HG03159 (cell line): ENCODE data around the gene FLT3LG.
"Not testable (repeated sequence)": the region's sequence is repeated elsewhere in the genome, so short reads cannot be mapped to it uniquely, and the experiment has no call there.

ENCODE experiments used
- ATAC-seq: cut with Tn5 transposase; IDR thresholded peaks from one replicate; pipeline ENCODE4 v1.9.1; 2021; ENCODE audit warnings: mild to moderate bottlenecking, moderate library complexity; ENCODE audit not compliant: unreplicated experiment

Gene FLT3LG

GRCh38 chr19:49440439-49441209 lies 33.4 kb upstream of the FLT3LG start:
- ATAC-seq, result no peak

- no peak for ATAC-seq
These were observed 32.6 kb upstream of the FLT3LG start, which contains the start of gene SLC17A7 for GRCh38 chr19:49441210-49441959. Gene SLC17A7, minus strand, starts transcription at chr19:49441527. Its CDS starts 148 bp downstream, at chr19:49441379.

DNA sequence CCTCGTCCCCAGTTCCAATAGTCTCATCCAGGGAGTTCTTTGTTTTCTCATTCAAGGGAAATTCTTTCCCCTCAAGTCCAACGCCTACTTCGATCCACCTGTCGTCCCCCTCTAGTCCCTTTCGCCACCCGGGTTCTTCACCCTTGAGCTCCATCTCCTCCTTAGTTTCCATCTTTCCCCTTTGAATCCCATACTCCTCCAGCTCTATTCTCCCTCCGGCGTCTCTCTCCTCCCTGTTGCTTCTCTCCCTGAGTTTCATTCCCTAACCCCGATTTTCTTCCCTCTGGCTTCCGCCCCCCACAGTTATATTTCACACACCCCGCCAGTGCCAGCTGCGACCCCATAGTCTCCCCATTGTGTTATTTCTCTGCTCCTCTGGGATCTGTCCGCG lies 32.1 kb upstream of the FLT3LG start:
- ATAC-seq, result no peak

GRCh38 chr19:49442354-49442753 lies 31.7 kb upstream of the FLT3LG start:
- no peak for ATAC-seq

GRCh38 chr19:49442771-49443365 lies 31.1 kb upstream of the FLT3LG start:
- ATAC-seq, result peak; percentile 7

DNA sequence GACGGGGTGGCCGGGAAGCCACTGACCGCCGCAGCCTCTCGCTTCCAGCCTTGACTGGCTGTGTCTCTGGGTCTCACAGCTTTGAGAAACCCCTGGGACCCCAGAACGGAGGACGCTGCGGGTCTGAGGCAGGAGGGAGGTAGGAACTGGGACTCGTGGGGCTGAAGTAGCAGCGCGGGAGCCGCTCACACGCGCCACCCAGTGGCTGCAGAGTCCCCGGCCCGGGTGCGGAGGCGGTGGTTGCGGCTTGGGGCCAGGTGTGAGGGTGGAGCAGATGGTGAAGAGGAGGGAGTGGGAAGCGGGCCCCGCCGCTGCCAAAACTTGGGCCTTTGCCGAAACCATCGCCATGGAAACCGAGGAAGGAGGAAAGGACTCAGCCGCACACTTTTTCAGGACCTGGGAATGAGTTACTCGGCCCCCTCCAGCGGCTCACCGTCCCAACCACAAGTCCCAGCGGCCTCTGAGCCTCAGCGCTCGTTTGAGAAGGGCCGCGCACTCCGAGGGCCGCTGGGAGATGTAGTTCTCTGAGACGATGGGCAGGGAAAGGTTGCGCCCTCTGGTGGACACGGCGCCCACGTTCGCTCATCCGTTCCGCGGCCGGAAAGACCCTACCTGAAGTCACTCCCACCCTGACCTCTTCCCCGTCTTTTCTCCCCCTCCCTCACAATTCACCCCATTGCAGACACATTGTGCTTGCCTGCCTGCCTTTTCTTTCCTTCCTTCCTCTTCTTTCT lies 30.5 kb upstream of the FLT3LG start:
- peak; percentile 74 for ATAC-seq

DNA sequence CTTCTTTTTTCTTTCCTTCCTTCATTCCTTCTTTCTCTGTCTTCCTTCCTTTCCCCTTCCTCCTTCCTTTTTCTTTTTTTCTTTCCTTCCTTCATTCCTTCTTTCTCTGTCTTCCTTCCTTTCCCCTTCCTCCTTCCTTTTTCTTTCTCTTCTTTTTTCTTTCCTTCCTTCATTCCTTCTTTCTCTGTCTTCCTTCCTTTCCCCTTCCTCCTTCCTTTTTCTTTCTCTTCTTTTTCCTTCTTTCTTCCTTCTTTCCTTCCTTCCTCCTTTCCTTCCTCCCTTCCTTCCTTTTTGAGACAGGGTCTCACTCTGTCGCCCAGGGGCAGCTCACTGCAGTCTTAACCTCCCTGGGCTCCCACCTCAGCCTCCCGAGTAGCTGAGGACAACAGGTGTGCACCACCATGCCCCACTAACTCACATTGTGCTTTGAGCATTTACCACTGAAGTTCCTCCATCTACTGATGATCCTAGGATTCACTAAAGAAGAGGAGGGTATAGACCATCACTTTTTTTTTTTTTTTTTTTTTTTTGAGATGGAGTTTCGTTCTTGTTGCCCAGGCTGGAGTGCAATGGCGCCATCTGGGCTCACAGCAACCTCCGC lies 29.8 kb upstream of the FLT3LG start:
- ATAC-seq, result not testable (repeated sequence)

DNA sequence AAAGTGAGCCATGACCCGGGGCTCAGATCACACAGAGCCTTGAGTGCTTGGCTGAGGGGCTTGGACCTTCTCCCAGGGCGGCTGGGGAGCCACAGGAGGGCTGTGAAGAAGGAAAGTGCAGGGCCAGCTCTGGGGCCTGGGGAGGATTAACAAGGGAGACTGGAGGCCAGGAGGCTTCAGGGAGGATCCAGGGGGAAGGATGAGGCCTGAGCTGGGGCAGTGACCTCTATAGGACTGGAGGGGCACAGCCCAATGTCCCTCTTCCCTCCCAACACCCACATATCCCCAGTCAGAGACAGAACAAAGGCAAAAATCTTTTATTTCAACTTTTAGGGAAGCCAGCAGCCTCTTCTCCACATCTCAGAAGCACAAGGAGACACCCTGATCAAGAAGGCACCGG lies 28.0 kb upstream of the FLT3LG start:
- ATAC-seq, result no peak

DNA sequence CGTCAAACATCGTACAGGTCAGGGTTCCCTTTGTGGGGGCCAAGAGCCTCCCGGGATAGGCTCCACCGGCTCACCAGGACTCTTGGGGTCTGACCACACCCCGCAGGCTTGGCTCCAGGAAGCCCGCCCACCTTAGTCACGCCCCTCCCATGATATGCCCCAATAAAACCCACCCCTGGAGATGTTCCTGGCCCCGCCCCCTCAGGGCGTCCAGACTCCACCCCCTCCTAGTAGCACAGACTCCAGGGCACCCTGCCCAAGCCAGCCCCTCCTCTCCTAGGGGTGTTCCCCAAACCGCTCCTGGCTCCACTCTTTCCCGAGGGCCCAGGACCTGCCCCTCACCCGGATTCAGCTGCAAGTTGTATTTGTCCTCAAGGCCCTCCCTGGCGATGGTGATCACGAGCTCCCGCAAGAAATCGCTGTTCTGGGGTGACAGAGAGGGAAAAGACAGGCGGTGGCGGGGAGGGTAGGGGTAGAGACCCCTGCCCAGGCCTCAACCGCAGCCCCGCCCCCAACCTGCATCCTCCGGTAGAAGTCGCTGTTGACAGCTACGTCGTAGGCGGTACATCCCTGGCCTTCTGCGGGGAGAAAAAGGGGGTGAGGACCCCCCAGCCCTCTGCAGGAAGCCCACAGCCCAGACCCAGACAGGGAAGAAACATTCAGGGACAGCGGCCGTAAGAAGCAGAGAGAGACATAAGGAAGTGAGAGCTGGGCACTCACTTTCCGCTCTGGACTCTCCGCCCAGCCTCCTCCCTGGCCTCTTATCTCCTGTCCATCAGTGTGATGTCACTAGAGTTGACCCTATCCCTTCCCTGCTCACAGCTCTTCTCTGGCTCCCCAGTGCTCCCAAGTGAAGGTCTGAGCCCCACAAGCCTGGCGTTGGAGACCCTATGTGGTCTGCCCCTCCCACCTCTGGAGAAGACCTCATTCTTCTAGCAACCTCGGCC lies 26.3 kb upstream of the FLT3LG start:
- ATAC-seq, result no peak

DNA sequence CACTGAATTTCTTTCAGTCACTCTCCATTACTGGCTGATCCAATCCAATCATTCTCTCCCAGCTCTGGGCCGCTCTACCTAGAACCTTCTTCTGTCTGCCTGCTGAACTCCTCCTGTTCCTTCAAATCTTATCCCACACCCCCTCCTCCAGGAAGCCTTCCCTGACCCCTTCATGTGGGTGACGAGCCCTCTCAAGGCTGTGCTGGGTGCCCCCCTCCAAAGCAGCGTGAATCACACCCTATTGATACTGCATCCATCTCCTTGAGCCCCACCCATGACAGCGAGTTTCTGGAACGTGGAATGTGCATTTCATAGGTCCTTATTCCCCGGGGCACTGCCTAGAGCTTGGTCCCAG lies 25.6 kb upstream of the FLT3LG start:
- ATAC-seq, result no peak

GRCh38 chr19:49450405-49450804 lies 23.6 kb upstream of the FLT3LG start:
- no peak for ATAC-seq

- ATAC-seq, result peak; percentile 69
These were observed 22.4 kb upstream of the FLT3LG start, which contains the start of gene PIH1D1 for GRCh38 chr19:49451430-49452181. Gene PIH1D1, minus strand, starts transcription at chr19:49451814. Its CDS starts 240 bp downstream, at chr19:49451574.

DNA sequence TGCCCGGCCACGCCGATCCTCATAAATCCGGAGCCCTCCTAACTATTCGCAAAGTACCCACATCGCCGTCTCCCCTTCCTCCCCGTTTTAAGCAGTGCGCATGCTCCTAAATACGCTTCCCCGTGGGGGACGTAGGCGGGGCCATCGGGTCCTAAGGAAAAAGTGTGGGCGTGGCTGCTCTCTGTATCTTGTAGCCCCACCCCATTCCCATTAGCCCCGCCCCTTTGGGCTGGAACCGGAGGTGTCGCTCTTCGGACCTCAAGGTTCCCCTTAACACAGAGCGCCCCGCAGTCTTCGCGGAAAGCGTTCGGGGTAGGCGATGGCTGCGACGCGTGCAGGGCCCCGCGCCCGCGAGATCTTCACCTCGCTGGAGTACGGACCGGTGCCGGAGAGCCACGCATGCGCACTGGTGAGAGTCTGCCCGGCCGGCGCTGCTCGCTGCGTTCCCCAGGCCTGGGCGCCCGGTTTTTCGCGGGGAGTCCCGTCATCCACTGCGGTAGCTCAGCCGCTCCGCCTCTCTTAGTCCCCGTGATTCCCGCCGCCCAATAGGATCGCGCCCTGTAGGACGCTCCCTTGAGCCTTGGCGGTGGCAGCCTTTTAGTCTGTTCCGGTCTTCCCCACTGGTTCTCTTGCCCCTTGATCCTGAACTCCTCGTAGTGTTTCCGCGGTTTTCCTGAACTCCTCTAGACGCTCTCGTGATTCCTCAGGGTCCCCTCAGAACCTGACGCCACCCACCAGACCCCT lies 20.8 kb upstream of the FLT3LG start, which contains the start of gene ALDH16A1:
TSS of gene ALDH16A1 (plus strand) at position 213 of the 744 bp plus-strand sequence. CDS start at position 320, 107 bp downstream.
- peak; percentile 71 for ATAC-seq

GRCh38 chr19:49453757-49454240 lies 20.2 kb upstream of the FLT3LG start:
- ATAC-seq, result no peak

DNA sequence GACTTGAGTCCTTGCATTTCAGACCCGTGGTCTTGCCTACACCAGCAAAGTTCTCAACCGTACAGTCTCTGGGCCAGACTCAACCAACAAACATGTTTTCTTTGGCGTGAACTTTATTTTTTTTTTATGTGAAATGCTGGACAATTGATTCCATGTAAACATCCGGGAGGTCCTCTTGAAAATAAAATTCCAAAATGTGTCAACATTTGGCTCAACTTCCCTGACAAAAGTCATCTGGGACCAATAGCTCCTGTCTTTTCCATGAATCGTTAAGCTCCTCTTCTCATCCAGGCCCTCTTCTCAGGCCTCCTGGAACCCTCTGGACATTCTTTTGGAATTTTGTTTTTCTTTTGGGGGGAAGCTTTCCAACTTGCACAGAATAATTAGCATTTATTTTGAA lies 18.2 kb upstream of the FLT3LG start:
- ATAC-seq, result no peak

- no peak for ATAC-seq
These were observed 17.7 kb upstream of the FLT3LG start for GRCh38 chr19:49456326-49456725.

- ATAC-seq, result no peak
These were observed 15.5 kb upstream of the FLT3LG start for GRCh38 chr19:49458567-49458903.

GRCh38 chr19:49459388-49459787 lies 14.6 kb upstream of the FLT3LG start:
- ATAC-seq, result no peak
